AG04450 (cell line): ENCODE data around the gene SHC2. TPM values are rescaled to one million over a fixed set of nuclear protein-coding genes. Genes with fewer than 3 reads are reported as not detected.
"Not testable (repeated sequence)": the region's sequence is repeated elsewhere in the genome, so short reads cannot be mapped to it uniquely, and the experiment has no call there.

Source experiments
- CTCF ChIA-PET: fragments of 300-600, 350-600 bp; formaldehyde crosslinking; extraction: SDS; loops from one replicate; lab custom pipeline; 2022; ENCODE audit warnings: antibody characterized with exemption, inconsistent platforms; lab: Charles Lee
- POLR2A ChIA-PET: fragments of 350-600 bp; formaldehyde crosslinking; extraction: SDS; loops from one replicate; lab custom pipeline; 2021; ENCODE audit warnings: antibody characterized with exemption, inconsistent platforms; lab: Yijun Ruan, JAX
- DNase-seq: peaks from one replicate; pipeline ENCODE4 v3.0.0-alpha.2; 2011; ENCODE audit warnings: low read depth, low spot score
- H3K27ac ChIP-seq: one replicate; pipeline ENCODE4 v1.5.1; 2012; ENCODE audit warnings: low read depth, low read length, control low read depth
- H3K27me3 ChIP-seq: one replicate; pipeline ENCODE4 v1.6.0; 2012; ENCODE audit warnings: low read length; ENCODE audit not compliant: control insufficient read depth, insufficient read depth
- H3K4me3 ChIP-seq: 2 replicates; pipeline ENCODE4 v1.5.1; 2011; ENCODE audit warnings: mild to moderate bottlenecking, low read depth, low read length, control low read depth
- H3K9me3 ChIP-seq: 2 replicates; pipeline ENCODE4 v1.5.1; 2012; ENCODE audit warnings: low read length; ENCODE audit not compliant: control insufficient read depth, insufficient read depth
- polyA plus RNA-seq: library from polyadenylated mRNA; depleted of rRNA; stranded (reverse); fragments of >200 nt; gene quantifications from 2 replicates; pipeline ENCODE4 v1.2.3, GENCODE V29; 2011
- TF ChIP-seq, protein P1 (sequence below): IDR thresholded peaks from 2 replicates; pipeline ENCODE4 v1.5.1; 2011; ENCODE audit warnings: low read depth, low read length, control low read depth, inconsistent platforms

The SHC2 gene
- polyA plus RNA-seq, 1 experiment: 1.3 TPM

DNA sequence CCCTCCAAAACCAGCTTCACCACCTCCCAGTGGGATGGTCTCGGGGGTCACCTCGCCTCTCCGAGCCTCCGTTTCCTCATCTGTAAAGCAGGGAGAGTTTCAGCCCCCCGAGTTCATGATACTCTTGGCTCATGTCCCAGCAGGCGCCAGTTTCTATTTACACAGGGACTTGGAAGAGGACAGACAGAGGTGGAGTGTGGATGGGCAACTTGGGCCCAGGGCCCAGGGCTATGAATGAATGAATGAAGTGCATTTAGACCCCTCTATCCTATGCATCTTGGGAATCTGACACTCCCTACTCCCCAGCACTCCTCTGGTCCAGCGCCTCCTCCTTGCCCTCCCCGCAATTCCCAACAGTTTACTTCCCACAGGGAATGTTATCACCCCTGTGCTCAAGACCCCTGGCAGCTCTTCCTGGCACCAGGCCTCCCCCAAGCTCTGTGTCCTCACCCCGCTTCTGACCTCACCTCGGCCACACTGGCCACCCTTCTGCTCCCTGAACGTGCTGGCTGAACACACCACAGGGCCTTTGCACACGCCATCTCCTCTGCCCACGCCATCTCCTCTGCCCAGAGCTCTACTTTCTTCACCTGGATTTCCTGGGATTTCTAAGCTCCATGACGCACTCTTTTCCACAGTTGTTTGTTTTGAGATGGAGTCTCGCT, 46.9 kb downstream of the SHC2 start:
- no peak for DNase-seq
- POLR2A ChIA-PET: no interaction called here
- CTCF ChIA-PET: no interaction called here
- Histone ChIP-seq H3K9me3 (peaks cover 61% of the 10 kb centered on the region), H3K4me3 (no peak overlapping the region), H3K27me3 (peaks cover 12% of the 10 kb centered on the region), H3K27ac (no peak overlapping the region)
- TF ChIP-seq, protein P1, sequence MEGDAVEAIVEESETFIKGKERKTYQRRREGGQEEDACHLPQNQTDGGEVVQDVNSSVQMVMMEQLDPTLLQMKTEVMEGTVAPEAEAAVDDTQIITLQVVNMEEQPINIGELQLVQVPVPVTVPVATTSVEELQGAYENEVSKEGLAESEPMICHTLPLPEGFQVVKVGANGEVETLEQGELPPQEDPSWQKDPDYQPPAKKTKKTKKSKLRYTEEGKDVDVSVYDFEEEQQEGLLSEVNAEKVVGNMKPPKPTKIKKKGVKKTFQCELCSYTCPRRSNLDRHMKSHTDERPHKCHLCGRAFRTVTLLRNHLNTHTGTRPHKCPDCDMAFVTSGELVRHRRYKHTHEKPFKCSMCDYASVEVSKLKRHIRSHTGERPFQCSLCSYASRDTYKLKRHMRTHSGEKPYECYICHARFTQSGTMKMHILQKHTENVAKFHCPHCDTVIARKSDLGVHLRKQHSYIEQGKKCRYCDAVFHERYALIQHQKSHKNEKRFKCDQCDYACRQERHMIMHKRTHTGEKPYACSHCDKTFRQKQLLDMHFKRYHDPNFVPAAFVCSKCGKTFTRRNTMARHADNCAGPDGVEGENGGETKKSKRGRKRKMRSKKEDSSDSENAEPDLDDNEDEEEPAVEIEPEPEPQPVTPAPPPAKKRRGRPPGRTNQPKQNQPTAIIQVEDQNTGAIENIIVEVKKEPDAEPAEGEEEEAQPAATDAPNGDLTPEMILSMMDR: no peak

DNA sequence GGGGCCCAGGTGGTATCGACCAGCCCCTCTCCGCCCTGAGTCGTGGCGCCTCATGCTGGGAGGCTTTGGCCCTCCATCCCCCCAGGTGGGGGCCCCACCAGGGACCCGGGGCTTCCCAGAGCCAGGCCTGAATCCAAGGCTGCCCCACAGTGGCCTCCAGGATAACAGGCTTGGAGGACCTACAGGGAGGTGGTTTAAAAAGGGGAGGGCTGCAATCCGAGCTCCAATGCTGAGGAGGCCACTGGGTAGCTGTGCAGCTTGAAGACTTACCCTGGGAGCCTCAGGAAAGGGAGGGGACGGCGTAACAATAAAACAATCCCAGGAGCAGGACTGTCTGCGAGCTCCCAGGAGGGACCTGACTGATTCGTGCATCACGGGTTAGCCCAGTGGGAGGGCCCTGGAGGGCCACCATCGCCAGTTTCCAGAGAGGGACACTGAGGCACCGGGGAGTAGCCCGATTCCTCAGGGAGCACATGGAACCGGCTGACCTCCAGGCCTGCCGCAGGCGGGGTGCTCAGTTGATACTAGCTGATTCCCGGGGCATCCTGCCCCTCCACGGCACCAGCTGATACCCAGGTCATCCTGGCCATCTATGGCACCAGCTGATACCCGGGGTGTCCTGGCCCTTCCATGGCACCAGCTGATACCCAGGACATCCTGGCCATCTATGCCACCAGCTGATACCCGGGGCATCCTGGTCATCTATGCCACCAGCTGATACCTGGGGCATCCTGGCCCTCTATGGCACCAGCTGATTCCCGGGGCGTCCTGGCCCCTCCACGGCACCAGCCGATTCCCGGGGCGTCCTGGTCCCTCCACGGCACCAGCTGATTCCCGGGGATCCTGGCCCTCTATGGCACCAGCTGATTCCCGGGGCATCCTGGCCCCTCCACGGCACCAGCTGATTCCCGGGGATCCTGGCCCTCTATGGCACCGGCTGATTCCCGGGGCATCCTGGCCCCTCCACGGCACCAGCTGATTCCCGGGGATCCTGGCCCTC, 48.2 kb downstream of the SHC2 start:
- DNase-seq: no peak
- Histone ChIP-seq H3K27ac (no peak overlapping the region), H3K27me3 (peaks cover 20% of the 10 kb centered on the region), H3K9me3 (peaks cover 58% of the 10 kb centered on the region), H3K4me3 (no peak overlapping the region)
- TF ChIP-seq, protein P1: no peak
- POLR2A ChIA-PET: no interaction called here
- CTCF ChIA-PET: interaction anchor here (0.7 kb wide), 1 partner anchor 92 kb away, joined by 4 read pairs; no protein-coding TSS in a partner anchor

DNA sequence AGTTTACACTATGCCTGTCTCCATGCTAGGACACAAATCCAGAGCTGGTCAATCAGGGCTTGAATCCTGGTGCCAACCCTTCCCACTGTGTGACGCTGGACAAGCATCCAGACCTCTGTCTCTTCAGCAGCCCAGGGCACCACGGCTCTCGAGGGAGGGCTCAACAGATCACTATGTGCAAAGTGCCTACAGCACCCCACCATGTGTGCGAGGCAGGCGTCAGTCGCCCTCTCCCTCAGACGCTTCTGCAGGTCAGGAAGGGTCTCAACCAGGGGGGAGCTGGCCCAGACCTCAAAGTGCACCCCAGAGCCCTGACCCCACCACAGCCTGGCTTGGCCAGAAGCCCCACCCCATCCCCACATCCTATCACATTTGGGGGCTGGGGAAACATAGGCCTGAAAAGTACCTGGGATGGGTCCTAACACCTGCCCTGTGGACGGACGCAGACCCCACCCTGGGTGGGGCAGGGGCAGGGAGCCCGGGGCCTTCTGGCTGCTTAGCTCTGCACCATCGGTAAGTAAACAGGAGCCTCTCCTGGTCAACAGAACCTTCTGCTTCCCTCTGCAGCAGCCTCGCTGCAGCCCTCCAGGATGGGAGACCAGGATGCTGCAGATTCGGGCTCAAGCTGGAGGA, 49.0 kb downstream of the SHC2 start:
- ChIA-PET CTCF (no interaction called here), POLR2A (no interaction called here)
- Histone ChIP-seq H3K4me3 (no peak overlapping the region), H3K9me3 (peaks cover 53% of the 10 kb centered on the region), H3K27me3 (peaks cover 20% of the 10 kb centered on the region), H3K27ac (no peak overlapping the region)
- DNase-seq: no peak
- TF ChIP-seq, protein P1: no peak

DNA sequence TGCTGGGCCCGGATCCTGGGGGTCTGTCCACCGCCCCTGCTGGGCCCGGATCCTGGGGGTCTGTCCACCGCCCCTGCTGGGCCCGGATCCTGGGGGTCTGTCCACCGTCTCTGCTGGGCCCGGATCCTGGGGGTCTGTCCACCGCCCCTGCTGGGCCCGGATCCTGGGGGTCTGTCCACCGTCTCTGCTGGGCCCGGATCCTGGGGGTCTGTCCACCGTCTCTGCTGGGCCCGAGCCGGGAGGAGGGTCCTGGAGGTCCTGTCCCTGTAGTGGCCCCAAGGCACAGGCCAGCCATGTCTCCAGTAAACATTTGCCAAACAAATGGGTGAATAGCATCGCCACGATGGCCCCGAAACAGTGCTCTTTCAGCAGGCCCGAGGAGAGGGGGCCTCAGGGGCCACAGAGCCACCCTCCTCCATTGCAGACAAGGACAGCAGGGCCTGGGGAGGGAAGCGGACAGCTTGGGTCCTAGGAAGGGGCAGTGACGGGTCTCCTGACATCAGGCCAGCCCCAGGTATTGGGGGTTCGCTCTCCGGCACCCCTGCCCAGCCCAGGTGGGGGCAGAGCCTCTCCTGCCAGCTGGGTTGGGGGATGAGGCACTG, 49.6 kb downstream of the SHC2 start:
- CTCF ChIA-PET, H3K4me3 ChIP-seq, DNase-seq, H3K27ac ChIP-seq, POLR2A ChIA-PET: not testable (repeated sequence)
- H3K27me3 ChIP-seq: peaks cover 25% of the 10 kb centered on the region
- peaks cover 50% of the 10 kb centered on the region for H3K9me3 ChIP-seq

DNA sequence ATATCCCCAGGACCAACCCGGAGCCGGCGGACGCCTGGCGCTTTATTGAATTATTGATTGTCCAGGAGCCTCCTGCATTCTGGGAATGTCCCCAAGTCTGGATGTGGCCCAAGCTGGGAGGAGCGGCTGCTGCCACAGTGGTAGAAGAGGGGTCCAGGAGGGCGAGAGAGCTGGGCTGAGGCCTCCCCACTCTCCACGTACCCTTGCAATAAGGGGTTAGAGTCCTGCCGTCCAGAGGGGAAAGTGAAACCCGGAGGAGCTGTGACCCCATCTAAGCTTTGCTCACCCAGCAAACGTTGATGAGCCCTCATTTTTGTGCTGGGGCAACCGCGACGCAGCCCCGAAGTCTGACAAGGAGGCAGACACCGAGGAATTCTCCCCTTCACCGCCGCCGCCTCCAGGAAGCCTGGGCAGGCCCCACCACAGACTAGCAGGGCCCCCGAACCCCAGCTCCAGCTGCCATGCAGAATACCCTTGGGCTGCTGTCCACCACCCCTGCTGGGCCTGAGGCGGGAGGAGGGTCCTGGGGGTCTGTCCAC, 50.5 kb downstream of the SHC2 start:
- Histone ChIP-seq H3K9me3 (peaks cover 50% of the 10 kb centered on the region), H3K27me3 (peaks cover 28% of the 10 kb centered on the region), H3K4me3 (no peak overlapping the region), H3K27ac (no peak overlapping the region)
- POLR2A ChIA-PET: interaction anchor here (0.6 kb wide), 1 partner anchor 62 kb away, joined by 3 read pairs; no protein-coding TSS in a partner anchor
- no peak for DNase-seq
- CTCF ChIA-PET: no interaction called here
- TF ChIP-seq, protein P1: no peak
